ENCODE measurements around the gene CHPF2. TPM values are rescaled to one million over a fixed set of nuclear protein-coding genes. Genes with fewer than 3 reads are reported as not detected.

Gene CHPF2
- total and polyA plus RNA-seq, 11 donors, result 11.4 to 31.9 (median 18.3) TPM

DNA sequence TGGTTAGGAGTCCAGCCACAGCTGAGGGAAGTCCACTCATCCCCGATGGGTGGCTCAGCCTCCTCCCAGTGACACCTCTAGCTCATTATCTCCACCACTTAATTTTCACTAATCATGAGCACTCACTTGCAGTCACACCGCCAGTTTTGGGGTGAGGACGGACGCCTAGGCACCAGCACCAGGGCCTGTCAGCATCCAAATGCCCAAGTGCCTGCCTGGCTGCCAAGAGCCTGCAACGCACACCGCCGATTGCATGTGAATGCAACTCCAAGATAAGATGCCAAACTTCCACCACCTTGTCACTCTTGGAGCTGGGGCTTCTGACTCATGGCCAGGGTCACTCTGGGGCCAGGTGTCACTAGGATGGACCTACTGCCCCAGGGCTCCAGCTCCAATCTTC lies 40.6 kb downstream of the CHPF2 start:
- TF ChIP-seq CTCF (IDR thresholded peaks at IDR 0.05) (no peak), POLR2A (IDR thresholded peaks at IDR 0.05) (no peak)
- Histone ChIP-seq H3K36me3 (no peaks in the 10 kb centered on the region), H3K9me3 (no peaks in the 10 kb centered on the region), H3K27me3 (no peaks in the 10 kb centered on the region), H3K4me3 (no peak overlapping the region), H3K4me1 (peaks cover 0 to 49% (median 4%) of the 10 kb centered on the region in 12 donors), H3K27ac (peak overlapping the region in 1 of 12 donors; percentile 11)
- WGBS, 4 donors, result 42 to 53% (median 50%) methylated on average over 5 to 7 of the region's 7 CpGs
- peak in 2 of 4 donors; percentile 33 to 34 for ATAC-seq
- DNase-seq, result peak in 2 of 5 donors; percentile 60
- intact Hi-C loops (cut with DNase I), result no loop called here

GRCh38 chr7:151273651-151274390 lies 41.5 kb downstream of the CHPF2 start:
- ATAC-seq (peak in 1 of 4 donors; percentile 24), DNase-seq (no peak)
- Histone ChIP-seq H3K9me3 (no peaks in the 10 kb centered on the region), H3K27me3 (no peaks in the 10 kb centered on the region), H3K4me1 (peaks cover 0 to 49% (median 4%) of the 10 kb centered on the region in 12 donors), H3K4me3 (no peak overlapping the region), H3K36me3 (no peaks in the 10 kb centered on the region), H3K27ac (no peak overlapping the region)
- intact Hi-C loops (cut with DNase I), result no loop called here
- TF ChIP-seq CTCF (IDR thresholded peaks at IDR 0.05) (no peak), POLR2A (IDR thresholded peaks at IDR 0.05) (no peak)
- WGBS, 4 donors, result 72 to 84% (median 79%) methylated on average over 3 to 9 of the region's 9 CpGs

- TF ChIP-seq CTCF (IDR thresholded peaks at IDR 0.05), result no peak
- no peak for TF ChIP-seq POLR2A (IDR thresholded peaks at IDR 0.05)
- H3K36me3 ChIP-seq, result no peaks in the 10 kb centered on the region
- H3K27me3 ChIP-seq, result no peaks in the 10 kb centered on the region
- H3K27ac ChIP-seq, result no peak overlapping the region
- H3K4me3 ChIP-seq, result no peak overlapping the region
- ATAC-seq (no peak), DNase-seq (no peak)
- intact Hi-C loops (cut with DNase I), result no loop called here
- H3K9me3 ChIP-seq, result no peaks in the 10 kb centered on the region
- H3K4me1 ChIP-seq, result peaks cover 0 to 49% (median 4%) of the 10 kb centered on the region in 12 donors
- 87 to 94% (median 91%) methylated on average over 7 to 9 of the region's 9 CpGs for WGBS, 4 donors
Measured at GRCh38 chr7:151274396-151274795, 42.1 kb downstream of the CHPF2 start.

- H3K4me1 ChIP-seq, result peaks cover 0 to 49% (median 4%) of the 10 kb centered on the region in 12 donors
- TF ChIP-seq CTCF (IDR thresholded peaks at IDR 0.05) (no peak), POLR2A (IDR thresholded peaks at IDR 0.05) (no peak)
- intact Hi-C loops (cut with DNase I), result no loop called here
- 80 to 90% (median 85%) methylated on average over 17 of the region's 17 CpGs for WGBS, 4 donors
- no peaks in the 10 kb centered on the region for H3K36me3 ChIP-seq
- H3K4me3 ChIP-seq, result no peak overlapping the region
- peak overlapping the region in 1 of 12 donors; percentile 16 for H3K27ac ChIP-seq
- no peak for ATAC-seq
- peaks cover 0 to 6% (median 0%) of the 10 kb centered on the region in 9 donors for H3K27me3 ChIP-seq
- no peak for DNase-seq
- H3K9me3 ChIP-seq, result no peaks in the 10 kb centered on the region
Measured at GRCh38 chr7:151274936-151275812, 42.9 kb downstream of the CHPF2 start.
